Measurements from ENCODE around the gene DOK6. TPM values are rescaled to one million over a fixed set of nuclear protein-coding genes. Genes with fewer than 3 reads are reported as not detected.

The DOK6 gene
- total RNA-seq, 1 donor from 2014 or later: 19.7 TPM

DNA sequence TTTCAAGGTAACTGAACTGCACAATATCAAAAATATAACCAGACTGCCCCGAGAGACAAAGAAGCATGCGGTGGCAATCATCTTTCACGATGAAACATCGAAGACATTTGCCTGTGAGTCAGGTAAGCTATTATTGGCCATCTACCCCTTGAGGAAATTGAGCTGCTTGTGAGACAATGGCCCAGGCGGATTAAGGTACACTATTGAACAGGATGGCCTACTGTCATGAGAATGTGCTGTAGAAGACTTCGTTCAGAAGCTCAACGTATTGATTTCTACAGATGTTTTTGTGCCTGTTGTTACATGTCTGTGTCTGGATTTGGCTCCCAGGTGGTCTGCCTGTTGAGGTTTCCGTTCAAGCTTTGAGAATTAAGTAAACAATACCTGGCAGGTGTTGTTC is 198.7 kb downstream of the DOK6 start:
- Mint-ChIP-seq H3K4me1 (ENCODE audit: low read depth, unreplicated experiment) (peaks cover 8% of the 10 kb centered on the region), H3K27ac (ENCODE audit: unreplicated experiment) (no peak overlapping the region), H3K27me3 (ENCODE audit: unreplicated experiment) (no peaks in the 10 kb centered on the region), H3K36me3 (ENCODE audit: unreplicated experiment) (no peaks in the 10 kb centered on the region), H3K9me3 (ENCODE audit: unreplicated experiment) (peaks cover 3% of the 10 kb centered on the region), H3K4me3 (ENCODE audit: unreplicated experiment) (no peak overlapping the region)
- DNase-seq: no peak
- TF ChIP-seq, protein P1, sequence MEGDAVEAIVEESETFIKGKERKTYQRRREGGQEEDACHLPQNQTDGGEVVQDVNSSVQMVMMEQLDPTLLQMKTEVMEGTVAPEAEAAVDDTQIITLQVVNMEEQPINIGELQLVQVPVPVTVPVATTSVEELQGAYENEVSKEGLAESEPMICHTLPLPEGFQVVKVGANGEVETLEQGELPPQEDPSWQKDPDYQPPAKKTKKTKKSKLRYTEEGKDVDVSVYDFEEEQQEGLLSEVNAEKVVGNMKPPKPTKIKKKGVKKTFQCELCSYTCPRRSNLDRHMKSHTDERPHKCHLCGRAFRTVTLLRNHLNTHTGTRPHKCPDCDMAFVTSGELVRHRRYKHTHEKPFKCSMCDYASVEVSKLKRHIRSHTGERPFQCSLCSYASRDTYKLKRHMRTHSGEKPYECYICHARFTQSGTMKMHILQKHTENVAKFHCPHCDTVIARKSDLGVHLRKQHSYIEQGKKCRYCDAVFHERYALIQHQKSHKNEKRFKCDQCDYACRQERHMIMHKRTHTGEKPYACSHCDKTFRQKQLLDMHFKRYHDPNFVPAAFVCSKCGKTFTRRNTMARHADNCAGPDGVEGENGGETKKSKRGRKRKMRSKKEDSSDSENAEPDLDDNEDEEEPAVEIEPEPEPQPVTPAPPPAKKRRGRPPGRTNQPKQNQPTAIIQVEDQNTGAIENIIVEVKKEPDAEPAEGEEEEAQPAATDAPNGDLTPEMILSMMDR (IDR thresholded peaks at IDR 0.05; ENCODE audit: partially characterized antibody, unreplicated experiment): no peak

DNA sequence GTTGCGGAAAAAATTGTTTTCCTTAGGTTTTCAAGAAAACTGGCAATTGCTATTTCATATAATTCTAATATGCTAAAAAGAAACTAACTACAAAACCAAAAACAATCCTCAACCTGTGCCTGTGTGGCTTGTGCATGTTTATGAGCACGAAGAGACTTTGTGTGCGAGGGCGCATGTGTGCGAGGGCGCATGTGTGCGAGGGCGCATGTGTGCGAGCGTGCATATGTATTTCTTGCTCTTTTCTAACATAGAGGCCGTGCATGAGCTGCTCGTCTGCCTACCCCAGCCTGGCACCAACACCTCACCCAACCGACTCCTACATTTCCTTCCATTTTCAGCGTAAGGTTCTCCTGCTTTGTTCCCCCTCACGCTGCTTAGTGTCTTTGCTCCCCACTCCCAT is 211.6 kb downstream of the DOK6 start:
- no peaks in the 10 kb centered on the region for H3K36me3 Mint-ChIP-seq (ENCODE audit: unreplicated experiment)
- H3K9me3 Mint-ChIP-seq (ENCODE audit: unreplicated experiment): peaks cover 1% of the 10 kb centered on the region
- H3K27ac Mint-ChIP-seq (ENCODE audit: unreplicated experiment): no peak overlapping the region
- no peak for DNase-seq
- H3K27me3 Mint-ChIP-seq (ENCODE audit: unreplicated experiment): no peaks in the 10 kb centered on the region
- TF ChIP-seq, protein P1 (IDR thresholded peaks at IDR 0.05; ENCODE audit: partially characterized antibody, unreplicated experiment): no peak
- H3K4me3 Mint-ChIP-seq (ENCODE audit: unreplicated experiment): no peak overlapping the region
- H3K4me1 Mint-ChIP-seq (ENCODE audit: low read depth, unreplicated experiment): no peaks in the 10 kb centered on the region

DNA sequence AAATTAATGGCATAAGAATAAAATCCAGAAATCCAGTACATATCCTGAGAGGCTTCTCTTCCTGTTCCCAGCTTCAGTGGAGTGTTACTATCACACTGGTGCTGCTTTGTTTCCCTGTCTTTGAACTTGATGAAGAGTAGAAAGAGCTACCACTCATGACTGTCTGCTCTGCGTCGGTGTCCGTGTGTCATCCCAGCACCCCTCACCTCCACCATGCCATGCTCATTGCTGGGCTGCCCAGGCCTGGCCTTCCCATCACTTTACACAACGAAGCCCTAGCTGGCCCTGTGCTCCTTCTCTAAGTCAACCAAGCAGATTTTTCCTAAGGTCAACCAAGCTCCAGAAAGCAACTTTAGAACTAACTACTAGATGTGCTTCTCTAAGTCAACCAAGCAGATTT is 215.4 kb downstream of the DOK6 start:
- TF ChIP-seq, protein P1 (IDR thresholded peaks at IDR 0.05; ENCODE audit: partially characterized antibody, unreplicated experiment): no peak
- H3K27me3 Mint-ChIP-seq (ENCODE audit: unreplicated experiment): no peaks in the 10 kb centered on the region
- no peak overlapping the region for H3K4me3 Mint-ChIP-seq (ENCODE audit: unreplicated experiment)
- no peaks in the 10 kb centered on the region for H3K36me3 Mint-ChIP-seq (ENCODE audit: unreplicated experiment)
- DNase-seq: no peak
- H3K27ac Mint-ChIP-seq (ENCODE audit: unreplicated experiment): no peak overlapping the region
- H3K4me1 Mint-ChIP-seq (ENCODE audit: low read depth, unreplicated experiment): no peaks in the 10 kb centered on the region
- peaks cover 1% of the 10 kb centered on the region for H3K9me3 Mint-ChIP-seq (ENCODE audit: unreplicated experiment)

GRCh38 chr18:69617408-69617807 is 216.7 kb downstream of the DOK6 start:
- H3K36me3 Mint-ChIP-seq (ENCODE audit: unreplicated experiment): no peaks in the 10 kb centered on the region

DNA sequence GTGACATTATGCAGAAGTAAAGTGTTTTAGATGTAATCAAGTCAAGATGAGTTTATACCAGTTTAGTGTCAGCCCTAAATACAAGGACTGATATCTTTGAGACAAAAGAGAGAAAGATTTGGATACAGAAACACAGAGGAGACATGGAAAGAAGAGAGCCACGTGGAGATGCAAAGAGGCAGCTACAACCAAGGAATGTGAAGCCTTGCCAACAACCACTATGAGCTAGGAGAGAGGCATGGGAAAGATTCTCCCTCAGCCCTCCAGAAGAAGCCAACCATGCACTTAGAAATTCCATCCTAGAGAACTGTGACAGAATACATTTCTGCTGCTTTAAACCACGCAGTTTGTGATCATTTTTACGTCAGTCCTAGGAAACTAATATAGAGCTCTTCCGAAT is 217.2 kb downstream of the DOK6 start:
- TF ChIP-seq, protein P1 (IDR thresholded peaks at IDR 0.05; ENCODE audit: partially characterized antibody, unreplicated experiment): no peak
- no peaks in the 10 kb centered on the region for H3K27me3 Mint-ChIP-seq (ENCODE audit: unreplicated experiment)
- no peak for DNase-seq
- no peaks in the 10 kb centered on the region for H3K9me3 Mint-ChIP-seq (ENCODE audit: unreplicated experiment)
- H3K4me1 Mint-ChIP-seq (ENCODE audit: low read depth, unreplicated experiment): no peaks in the 10 kb centered on the region
- no peak overlapping the region for H3K4me3 Mint-ChIP-seq (ENCODE audit: unreplicated experiment)
- no peak overlapping the region for H3K27ac Mint-ChIP-seq (ENCODE audit: unreplicated experiment)
- no peaks in the 10 kb centered on the region for H3K36me3 Mint-ChIP-seq (ENCODE audit: unreplicated experiment)

More at GRCh38 chr18:69617408-69617807, 216.7 kb downstream of the DOK6 start:
- Mint-ChIP-seq H3K9me3 (ENCODE audit: unreplicated experiment) (no peaks in the 10 kb centered on the region), H3K27ac (ENCODE audit: unreplicated experiment) (no peak overlapping the region), H3K27me3 (ENCODE audit: unreplicated experiment) (no peaks in the 10 kb centered on the region), H3K4me1 (ENCODE audit: low read depth, unreplicated experiment) (no peaks in the 10 kb centered on the region), H3K4me3 (ENCODE audit: unreplicated experiment) (no peak overlapping the region)
- DNase-seq: no peak
- TF ChIP-seq, protein P1 (IDR thresholded peaks at IDR 0.05; ENCODE audit: partially characterized antibody, unreplicated experiment): no peak
